Activated CD8-positive, alpha-beta T cell treated with anti-CD3 and anti-CD28 coated beads, Interleukin-2, amount 10 ng/mL, durations not matched to agents 7 days and 5 days (primary cell): Measurements from ENCODE around the gene BAG5. TPM values are rescaled to one million over a fixed set of nuclear protein-coding genes. Genes with fewer than 3 reads are reported as not detected.
"Not testable (repeated sequence)": the region's sequence is repeated elsewhere in the genome, so short reads cannot be mapped to it uniquely, and the experiment has no call there.

ENCODE experiments used
- ATAC-seq: fragments of 150-1000 bp; cut with Tn5 transposase; one replicate; pipeline ENCODE4 v1.10.0; 2021; ENCODE audit warnings: moderate library complexity
- CTCF ChIA-PET: fragments of 350-600 bp; sonication (Branson Sonifier 250); formaldehyde crosslinking; loops from one replicate; lab custom pipeline; 2021; ENCODE audit warnings: antibody characterized with exemption; lab: Charles Lee
- POLR2A ChIA-PET: fragments of 350-600 bp; sonication (Branson Sonifier 250); formaldehyde crosslinking; loops from one replicate; lab custom pipeline; 2021; ENCODE audit warnings: antibody characterized with exemption; lab: Charles Lee
- DNase-seq: peaks from one replicate; pipeline ENCODE4 v3.0.0-alpha.2; 2020
- H3K27ac Mint-ChIP-seq: one replicate; pipeline ENCODE4 v1.8.0; 2021; ENCODE audit warnings: mild to moderate bottlenecking, mixed read lengths
- H3K27me3 Mint-ChIP-seq: one replicate; pipeline ENCODE4 v1.8.0; 2021; ENCODE audit warnings: low read depth, mixed read lengths
- H3K36me3 Mint-ChIP-seq: one replicate; pipeline ENCODE4 v1.8.0; 2021; ENCODE audit warnings: low read depth, mixed read lengths
- H3K4me1 Mint-ChIP-seq: one replicate; pipeline ENCODE4 v1.8.0; 2021; ENCODE audit warnings: low read depth, mixed read lengths
- H3K4me3 Mint-ChIP-seq: one replicate; pipeline ENCODE4 v1.8.0; 2021; ENCODE audit warnings: mild to moderate bottlenecking, mixed read lengths
- H3K9me3 Mint-ChIP-seq: one replicate; pipeline ENCODE4 v1.8.0; 2022; ENCODE audit warnings: mixed read lengths; ENCODE audit not compliant: insufficient read depth
- total RNA-seq, 2 experiments: library from RNA; stranded (reverse); gene quantifications; one replicate each; pipeline ENCODE4 v1.2.3, GENCODE V29; 2021

The BAG5 gene
- total RNA-seq, 2 experiments from 2014 or later, result 31.1 to 33.2 TPM

- DNase-seq (no peak), ATAC-seq (no peak)
- Mint-ChIP-seq H3K27me3 (peaks cover 2% of the 10 kb centered on the region), H3K9me3 (no peaks in the 10 kb centered on the region), H3K27ac (no peak overlapping the region), H3K4me3 (no peak overlapping the region), H3K4me1 (peaks cover 17% of the 10 kb centered on the region), H3K36me3 (no peaks in the 10 kb centered on the region)
- ChIA-PET CTCF (interaction anchor here (1.0 to 2.7 kb wide), 13 partner anchors 9 to 125 kb away, joined by 3 to 23 read pairs (median 8); partner anchors contain the start of genes BAG5, COA8 and TRMT61A), POLR2A (interaction anchor here (1.6 kb wide), 1 partner anchor 44 kb away, joined by 4 read pairs; no protein-coding TSS in a partner anchor)
These were observed 44.6 kb downstream of the BAG5 start for GRCh38 chr14:103517721-103518421.

DNA sequence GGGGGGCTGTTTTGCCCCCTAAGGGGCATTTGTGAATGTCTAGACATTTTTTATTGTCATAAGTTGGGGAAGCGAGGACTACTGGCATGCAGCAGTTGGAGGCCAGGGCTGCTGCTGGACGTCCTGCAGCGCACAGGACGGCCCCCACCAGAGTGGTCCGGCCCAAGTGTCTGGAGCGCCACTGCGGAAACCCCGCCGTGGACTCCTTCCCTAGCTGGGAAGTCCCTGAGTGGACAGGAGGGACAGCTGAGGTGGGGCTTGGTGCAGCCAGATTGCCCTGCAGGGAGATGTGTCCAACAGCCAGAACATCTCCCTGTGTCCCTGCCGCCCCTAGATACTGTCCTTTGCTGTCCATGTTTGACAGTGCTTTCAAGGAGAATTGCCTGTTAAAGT is 45.3 kb downstream of the BAG5 start:
- Mint-ChIP-seq H3K4me1 (peaks cover 17% of the 10 kb centered on the region), H3K27me3 (peaks cover under 1% of the 10 kb centered on the region), H3K36me3 (peaks cover 3% of the 10 kb centered on the region), H3K9me3 (no peaks in the 10 kb centered on the region), H3K4me3 (no peak overlapping the region), H3K27ac (no peak overlapping the region)
- DNase-seq (no peak), ATAC-seq (no peak)
- ChIA-PET CTCF (interaction anchor here (2.5 to 2.7 kb wide), 2 partner anchors 40 to 44 kb away, joined by 8 to 23 read pairs; partner anchors contain the start of genes BAG5 and COA8), POLR2A (no interaction called here)

DNA sequence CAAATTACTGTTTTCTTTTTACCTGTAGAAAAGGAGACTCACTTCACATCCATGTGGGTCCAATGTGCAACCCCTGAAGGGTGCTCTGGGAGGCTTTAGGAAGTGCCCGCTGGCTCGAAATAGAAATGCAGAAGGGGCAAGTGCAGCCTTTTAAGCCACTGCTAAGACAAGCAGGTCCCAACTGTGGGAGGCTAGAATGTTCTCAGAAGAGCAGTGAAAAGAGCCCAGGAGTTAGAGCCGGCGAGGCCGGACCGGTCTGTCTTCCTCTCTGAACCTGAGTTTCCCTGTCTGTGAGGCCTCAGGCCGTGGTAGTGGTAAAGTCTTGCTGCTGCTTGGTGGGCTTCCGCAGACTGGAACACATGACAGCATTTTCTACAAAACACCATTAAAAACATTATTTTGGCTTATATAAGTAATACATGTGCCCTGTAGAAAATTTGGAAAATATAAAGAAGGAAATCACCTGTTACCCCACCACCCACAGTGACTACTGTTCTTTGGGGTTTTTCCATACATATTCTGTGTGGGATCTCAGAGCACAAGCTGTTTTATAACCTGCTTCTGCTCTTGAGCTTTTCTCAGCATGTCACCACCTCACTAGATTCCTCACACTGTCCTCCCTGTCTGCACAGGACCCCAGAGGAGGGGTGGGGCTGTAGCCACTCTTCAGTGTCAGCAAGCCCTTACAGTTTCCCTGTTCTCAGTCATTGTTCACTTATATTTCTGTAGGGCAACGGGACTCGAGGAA is 45.9 kb downstream of the BAG5 start:
- DNase-seq (no peak), ATAC-seq (no peak)
- peaks cover 17% of the 10 kb centered on the region for H3K4me1 Mint-ChIP-seq
- H3K9me3 Mint-ChIP-seq, result no peaks in the 10 kb centered on the region
- H3K4me3 Mint-ChIP-seq, result no peak overlapping the region
- CTCF ChIA-PET, result interaction anchor here (2.7 kb wide), 1 partner anchor 44 kb away, joined by 23 read pairs; the partner anchor contains the start of genes BAG5 and COA8
- H3K27me3 Mint-ChIP-seq, result no peaks in the 10 kb centered on the region
- H3K36me3 Mint-ChIP-seq, result peaks cover 3% of the 10 kb centered on the region
- H3K27ac Mint-ChIP-seq, result no peak overlapping the region
- POLR2A ChIA-PET, result no interaction called here

GRCh38 chr14:103514596-103515421 is 47.6 kb downstream of the BAG5 start:
- Mint-ChIP-seq H3K4me3 (no peak overlapping the region), H3K4me1 (peaks cover 17% of the 10 kb centered on the region), H3K9me3 (no peaks in the 10 kb centered on the region), H3K27me3 (no peaks in the 10 kb centered on the region), H3K36me3 (peaks cover 7% of the 10 kb centered on the region), H3K27ac (no peak overlapping the region)
- ChIA-PET POLR2A (interaction anchor here (0.5 kb wide), 1 partner anchor 8 kb away, joined by 3 read pairs; the partner anchor contains the start of gene CKB), CTCF (no interaction called here)
- no peak for DNase-seq
- ATAC-seq, result no peak

GRCh38 chr14:103512701-103513611 is 49.5 kb downstream of the BAG5 start:
- Mint-ChIP-seq H3K27me3 (no peaks in the 10 kb centered on the region), H3K4me1 (peaks cover 3% of the 10 kb centered on the region), H3K4me3 (no peak overlapping the region), H3K36me3 (peaks cover 14% of the 10 kb centered on the region), H3K9me3 (no peaks in the 10 kb centered on the region), H3K27ac (no peak overlapping the region)
- CTCF ChIA-PET, result no interaction called here
- DNase-seq (no peak), ATAC-seq (no peak)
- POLR2A ChIA-PET, result no interaction called here

- H3K27ac Mint-ChIP-seq, H3K4me1 Mint-ChIP-seq, H3K27me3 Mint-ChIP-seq, H3K9me3 Mint-ChIP-seq, ATAC-seq, DNase-seq, H3K4me3 Mint-ChIP-seq, POLR2A ChIA-PET, CTCF ChIA-PET: not testable (repeated sequence)
- H3K36me3 Mint-ChIP-seq, result peaks cover 15% of the 10 kb centered on the region
These were observed 50.3 kb downstream of the BAG5 start for GRCh38 chr14:103512180-103512579.

- Mint-ChIP-seq H3K27me3 (no peaks in the 10 kb centered on the region), H3K4me1 (peaks cover 3% of the 10 kb centered on the region), H3K4me3 (no peak overlapping the region), H3K27ac (peak overlapping the region; percentile 3), H3K36me3 (peaks cover 15% of the 10 kb centered on the region), H3K9me3 (no peaks in the 10 kb centered on the region)
- ChIA-PET POLR2A (interaction anchor here (1.2 kb wide), 1 partner anchor 10 kb away, joined by 3 read pairs; no protein-coding TSS in a partner anchor), CTCF (interaction anchor here (1.1 to 3.3 kb wide), 3 partner anchors 8 to 11 kb away, joined by 3 to 13 read pairs (median 3); no protein-coding TSS in a partner anchor)
- DNase-seq (no peak), ATAC-seq (no peak)
These were observed 51.4 kb downstream of the BAG5 start for GRCh38 chr14:103510724-103511693.

DNA sequence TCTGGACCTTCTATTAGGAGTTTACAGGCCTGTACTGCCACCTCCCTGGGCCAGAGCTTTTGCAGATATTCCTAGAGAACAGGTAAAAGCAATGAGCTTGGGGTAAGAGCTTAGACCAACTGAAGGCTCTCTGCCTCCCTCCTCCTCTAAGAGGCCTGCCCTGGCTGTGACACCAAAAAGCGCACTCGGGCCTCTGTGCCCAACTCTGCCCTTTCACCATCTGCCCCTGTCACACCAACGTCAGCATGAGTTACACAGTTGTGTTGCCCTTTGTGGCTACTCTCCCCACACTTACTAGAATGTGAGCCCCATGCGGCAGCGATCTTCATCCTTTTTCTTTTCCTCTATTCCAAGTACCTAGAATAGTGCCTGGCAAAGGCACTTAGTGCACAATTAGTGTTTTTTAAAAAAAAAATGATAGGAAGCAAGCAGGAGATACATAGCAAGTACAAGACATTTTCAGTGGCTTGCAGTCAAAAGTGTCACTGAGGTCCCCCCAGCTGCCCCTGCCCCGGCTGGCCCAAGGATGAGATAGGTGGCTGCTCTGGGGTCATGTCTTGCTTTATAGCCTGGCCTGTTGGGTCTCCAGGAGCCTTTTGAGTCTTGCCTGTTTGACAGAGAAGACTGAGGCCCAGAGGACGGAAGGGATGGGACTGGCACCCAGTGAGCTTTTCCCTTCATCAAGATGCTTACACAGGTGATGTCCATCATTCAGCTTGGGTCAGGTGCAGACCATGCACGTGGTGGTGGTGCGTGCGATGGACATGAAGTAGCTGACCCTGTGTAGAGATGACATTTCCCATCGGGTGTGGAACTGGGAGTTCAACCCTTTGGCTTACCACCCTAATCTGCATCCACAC is 52.4 kb downstream of the BAG5 start:
- Mint-ChIP-seq H3K4me3 (no peak overlapping the region), H3K27me3 (no peaks in the 10 kb centered on the region), H3K27ac (peak overlapping the region; percentile 3), H3K4me1 (peaks cover 3% of the 10 kb centered on the region), H3K36me3 (peaks cover 20% of the 10 kb centered on the region), H3K9me3 (no peaks in the 10 kb centered on the region)
- ChIA-PET CTCF (interaction anchor here (1.1 to 3.3 kb wide), 3 partner anchors 9 to 10 kb away, joined by 3 to 13 read pairs (median 8); no protein-coding TSS in a partner anchor), POLR2A (interaction anchor here (1.2 kb wide), 1 partner anchor 9 kb away, joined by 3 read pairs; no protein-coding TSS in a partner anchor)
- ATAC-seq (no peak), DNase-seq (no peak)
